ENCODE data around the gene RNU4-1.
A peak's percentile ranks its signal among the peaks of the same experiment; 100 is the strongest.

The RNU4-1 gene

DNA sequence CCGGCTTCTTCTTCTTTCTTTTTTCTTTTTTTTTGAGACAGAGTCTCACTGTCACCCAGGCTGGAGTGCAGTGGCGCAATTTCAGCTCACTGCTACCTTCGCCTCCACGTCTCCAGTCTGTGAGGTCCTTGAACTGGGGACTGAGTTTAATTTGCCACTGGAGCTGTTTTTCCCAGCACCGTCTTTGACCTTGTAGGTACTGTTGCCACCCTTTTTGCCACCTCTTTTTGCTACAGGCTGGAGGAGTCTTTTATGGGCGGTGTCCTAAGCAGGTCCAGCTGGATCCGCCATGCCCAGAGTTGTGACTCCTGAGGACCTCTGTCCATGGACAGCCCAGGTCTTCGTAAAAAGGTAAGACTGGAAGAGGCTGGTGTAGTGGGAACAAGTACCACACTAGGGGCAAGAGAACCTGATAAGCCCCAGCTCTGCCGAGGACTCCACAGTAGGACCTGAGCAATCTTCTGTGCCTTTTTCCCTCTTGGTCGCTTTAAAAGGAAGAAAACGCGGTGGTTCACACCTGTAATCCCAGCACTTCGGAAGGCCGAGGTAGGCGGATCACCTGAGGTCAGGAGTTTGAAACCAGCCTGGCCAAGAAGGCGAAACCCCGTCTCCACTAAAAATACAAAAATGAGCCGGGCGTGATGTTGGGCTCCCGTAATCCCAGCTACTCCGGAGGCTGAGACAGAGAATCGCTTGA, 2.3 kb downstream of the RNU4-1 start:
- no peak for DNase-seq (ENCODE audit: low spot score)

DNA sequence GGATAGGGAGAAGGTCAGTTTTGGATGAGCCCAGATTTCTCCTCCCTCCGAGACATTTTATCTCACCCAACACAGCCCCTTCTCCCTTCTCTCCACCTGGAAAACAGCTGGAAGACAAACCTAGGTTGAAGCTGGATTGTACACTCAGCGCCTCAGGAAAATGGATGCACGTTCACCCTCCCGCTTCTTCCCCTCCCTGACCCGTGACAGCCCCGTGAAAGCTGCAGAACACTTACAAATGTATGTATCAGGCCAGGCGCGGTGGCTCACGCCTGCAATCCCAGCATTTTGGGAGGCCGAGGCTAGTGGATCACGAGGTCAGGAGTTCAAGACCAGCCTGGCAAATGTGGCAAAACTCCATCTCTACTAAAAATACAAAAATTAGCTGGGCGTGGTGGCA, 5.5 kb downstream of the RNU4-1 start:
- no peak for DNase-seq (ENCODE audit: low spot score)

DNA sequence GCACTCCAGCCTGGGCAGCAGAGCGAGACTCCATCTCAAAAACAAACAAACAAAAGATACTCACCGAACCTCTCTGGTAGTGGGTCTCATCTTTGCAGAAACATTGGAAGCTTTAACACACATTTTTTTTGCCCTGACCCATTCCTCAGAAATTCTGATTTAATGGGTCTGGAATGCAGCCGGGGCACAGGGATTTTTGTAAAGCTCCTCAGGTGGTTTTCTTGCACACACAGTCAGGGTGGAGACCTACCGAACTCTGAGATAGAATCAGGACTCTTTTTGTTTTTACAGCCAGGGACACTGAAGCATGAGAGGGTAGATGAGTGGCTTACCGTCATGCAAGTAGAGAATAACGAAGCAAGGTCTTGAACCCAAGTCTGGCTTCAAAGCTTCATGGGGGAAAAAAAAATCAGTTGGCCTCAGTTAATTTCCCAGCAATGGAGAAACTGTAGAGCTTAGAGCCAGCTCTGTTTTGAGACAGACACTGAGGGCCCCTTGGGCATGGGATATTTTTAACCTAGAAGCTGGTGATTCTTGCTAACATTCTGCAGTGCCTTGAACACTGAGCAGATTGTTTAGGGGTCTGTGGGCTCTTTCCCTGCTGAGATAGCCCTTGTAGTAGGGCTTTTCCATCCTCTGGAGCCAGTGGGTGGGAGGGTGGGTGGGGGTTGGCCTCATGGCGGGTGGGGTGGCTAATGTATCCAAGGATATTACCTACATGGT, 6.1 kb downstream of the RNU4-1 start:
- no peak for DNase-seq (ENCODE audit: low spot score)

DNA sequence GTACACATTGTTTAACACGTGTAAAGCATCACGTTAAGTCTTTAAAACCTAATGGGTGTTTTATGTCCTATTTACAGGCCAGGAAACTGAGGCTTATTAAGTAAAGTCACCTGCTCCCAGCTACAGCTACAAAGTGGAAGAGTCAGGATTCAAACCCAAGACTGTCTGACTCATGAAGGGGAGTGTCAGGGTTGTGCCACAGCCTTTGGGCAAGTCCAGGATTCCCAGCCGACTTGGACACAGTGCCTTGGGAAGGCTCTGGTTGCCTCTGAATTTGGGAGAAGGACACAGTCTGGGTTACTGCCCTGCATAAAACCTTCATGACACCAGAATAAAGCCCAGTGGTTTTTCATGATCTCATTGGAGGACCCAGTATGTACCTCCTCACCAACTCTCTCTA, 8.7 kb downstream of the RNU4-1 start:
- no peak for DNase-seq (ENCODE audit: low spot score)

DNA sequence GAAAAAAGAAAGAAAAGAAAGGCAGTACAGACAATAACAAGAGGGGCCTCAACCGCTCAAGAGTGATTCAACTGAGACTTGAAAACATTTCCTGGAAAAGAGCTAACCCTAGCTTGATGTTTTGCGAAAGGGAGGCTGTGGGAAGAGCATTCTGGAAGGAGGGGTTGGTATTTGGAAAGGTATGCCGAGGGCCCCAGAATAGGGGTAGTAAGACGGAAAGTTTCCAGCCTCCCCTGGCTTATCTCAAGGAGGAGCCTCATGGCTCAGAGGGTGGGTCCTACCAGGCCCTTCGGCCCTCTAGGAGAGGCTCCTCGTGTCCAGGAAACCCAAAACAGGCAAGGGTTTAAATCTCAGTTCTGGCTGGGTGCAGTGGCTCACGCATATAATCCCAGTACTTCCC, 9.7 kb downstream of the RNU4-1 start:
- DNase-seq (ENCODE audit: low spot score) = no peak

DNA sequence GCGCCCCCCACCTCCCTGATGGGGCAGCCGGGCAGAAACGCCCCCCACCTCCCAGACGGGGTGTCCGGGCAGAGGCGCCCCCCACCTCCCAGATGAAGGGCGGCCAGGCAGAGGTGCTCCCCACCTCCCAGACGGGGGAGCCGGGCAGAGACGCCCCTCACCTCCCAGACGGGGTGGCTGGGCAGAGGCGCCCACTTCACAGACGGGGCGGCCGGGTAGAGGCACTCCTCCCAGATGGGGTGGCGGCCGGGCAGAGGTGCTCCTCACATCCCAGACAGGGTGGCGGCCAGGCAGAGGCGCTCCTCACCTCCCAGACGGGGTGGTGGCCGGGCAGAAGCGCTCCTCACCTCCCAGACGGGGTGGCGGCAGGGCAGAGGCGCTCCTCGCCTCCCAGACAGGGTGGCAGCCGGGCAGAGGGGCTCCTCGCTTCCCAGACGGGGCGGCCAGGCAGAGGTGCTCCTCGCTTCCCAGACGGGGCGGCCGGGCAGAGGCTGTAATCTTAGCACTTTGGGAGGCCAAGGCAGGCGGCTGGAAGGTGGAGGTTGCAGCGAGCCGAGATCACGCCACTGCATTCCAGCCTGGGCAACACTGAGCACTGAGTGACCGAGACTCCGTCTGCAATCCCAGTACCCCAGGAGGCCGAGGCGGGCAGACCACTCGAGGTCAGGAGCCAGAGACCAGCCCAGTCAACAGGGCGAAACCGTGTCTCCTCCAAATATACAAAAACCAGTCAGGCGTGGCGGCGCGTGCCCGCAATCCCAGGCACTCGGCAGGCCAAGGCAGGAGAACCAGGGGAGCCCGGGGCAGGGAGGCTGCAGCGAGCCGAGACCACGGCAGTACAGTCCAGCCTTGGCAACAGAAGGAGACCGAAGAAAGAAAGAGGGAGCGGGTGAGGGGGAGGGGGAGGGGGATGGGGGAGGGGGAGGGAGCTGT, 14.6 kb downstream of the RNU4-1 start:
- no peak for DNase-seq (ENCODE audit: low spot score)

DNA sequence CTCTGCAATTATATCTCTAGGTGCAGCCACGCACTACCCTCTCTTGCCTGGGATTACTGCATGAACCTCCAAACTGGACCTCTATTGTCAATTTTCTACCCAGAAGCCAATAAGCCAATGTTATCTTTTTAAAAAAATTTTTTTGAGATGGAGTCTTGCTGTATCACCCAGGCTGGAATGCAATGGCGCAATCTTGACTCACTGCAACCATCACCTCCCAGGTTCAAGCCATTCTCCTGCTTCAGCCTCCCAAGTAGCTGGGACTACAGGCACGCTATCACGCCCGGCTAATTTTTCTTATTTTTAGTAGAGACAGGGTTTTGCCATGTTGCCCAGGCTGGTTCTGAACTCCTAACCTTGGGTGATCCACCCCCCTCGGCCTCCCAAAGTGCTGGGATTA, 16.3 kb downstream of the RNU4-1 start:
- DNase-seq (ENCODE audit: low spot score) = no peak

DNA sequence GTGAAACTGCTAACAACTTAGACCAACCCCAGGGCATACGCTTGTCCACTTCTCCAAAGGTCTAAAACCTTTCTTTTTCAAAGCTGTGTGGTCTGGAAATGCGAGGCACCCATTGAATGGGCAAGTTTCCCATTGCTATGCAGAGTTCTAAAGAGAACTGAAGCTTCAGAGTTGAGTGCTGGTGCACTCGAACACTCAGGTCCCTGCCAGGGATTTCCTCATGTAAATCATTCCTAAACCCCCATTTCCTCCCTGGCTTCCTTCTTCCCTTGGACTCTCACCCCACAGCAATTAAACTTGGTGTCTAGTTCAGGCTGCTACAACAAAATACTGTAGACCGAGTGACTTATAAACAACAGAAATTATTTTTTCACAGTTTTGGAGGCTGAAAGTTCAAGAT, 25.3 kb downstream of the RNU4-1 start:
- no peak for DNase-seq (ENCODE audit: low spot score)

DNA sequence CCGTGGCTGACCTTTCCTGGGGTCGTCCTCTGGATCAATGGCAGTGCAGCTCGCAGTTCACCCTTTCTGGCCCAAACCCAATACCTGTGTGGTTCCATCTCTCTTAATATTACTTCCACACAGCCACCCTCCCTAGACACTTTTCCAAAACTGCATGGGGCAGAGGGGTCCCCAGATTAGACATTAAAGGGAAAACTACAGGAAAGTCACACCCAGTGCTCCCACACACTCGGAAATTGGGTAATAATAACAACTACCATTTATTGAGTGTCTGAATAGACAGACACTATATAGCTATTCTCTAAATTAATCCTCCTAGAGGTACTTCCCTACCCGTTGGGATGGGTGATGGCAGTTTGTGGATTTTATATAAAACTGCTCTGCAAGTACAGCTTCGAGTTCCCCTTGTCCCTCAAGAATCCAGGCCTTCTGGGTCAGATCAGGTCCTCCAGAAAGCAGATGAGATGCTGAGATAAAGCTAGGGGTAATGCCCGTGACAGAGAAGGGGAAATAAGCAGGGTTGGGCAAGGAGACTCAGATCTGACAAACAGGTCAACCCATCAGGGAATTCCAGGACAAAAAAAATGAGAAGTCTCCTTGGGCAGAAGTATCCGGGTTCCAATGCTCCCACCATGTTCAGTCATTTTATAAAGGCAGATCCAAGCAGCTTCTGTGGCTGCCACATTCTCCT, 26.7 kb downstream of the RNU4-1 start:
- DNase-seq (ENCODE audit: low spot score) = no peak

DNA sequence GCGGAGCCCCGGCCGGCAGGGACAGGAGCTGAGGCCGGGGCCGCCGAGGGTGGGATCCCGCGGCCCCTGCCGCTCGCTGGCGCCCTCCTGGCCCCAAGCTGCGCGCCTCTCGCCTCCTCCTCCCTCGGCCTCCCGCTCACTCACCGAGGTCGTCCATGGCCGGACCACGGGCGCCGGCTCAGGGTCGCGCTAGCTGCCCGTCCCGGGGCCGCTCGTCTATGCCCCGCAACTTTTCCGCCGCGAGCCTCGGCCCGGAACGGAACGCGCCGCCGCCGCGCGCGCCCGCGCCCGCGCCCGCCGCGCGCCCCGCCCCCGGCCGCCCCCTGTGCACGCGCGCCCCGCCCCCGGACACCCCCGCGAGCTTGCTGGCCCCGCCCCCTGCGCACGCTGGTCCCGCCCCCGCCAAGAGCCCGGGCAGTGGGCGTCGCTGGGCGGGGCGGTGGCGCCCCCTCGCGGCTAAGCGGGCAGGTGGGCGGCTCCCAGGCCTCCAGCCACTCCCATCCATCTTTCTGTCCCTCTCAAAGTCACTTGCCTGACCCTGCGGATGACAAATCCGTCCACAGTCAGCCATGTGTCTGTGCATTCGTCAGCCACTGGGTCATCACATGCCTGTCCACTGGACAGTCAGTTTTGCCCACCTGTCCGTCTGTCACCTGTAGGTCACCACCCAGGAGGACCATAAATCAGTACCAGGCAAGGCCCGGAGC, 27.4 kb downstream of the RNU4-1 start, which contains the start of gene PXN:
PXN (minus strand) TSS at position 258 of the 707 bp plus-strand sequence; CDS start at position 157, 101 bp downstream.
- DNase-seq (ENCODE audit: low spot score) = peak; percentile 75

DNA sequence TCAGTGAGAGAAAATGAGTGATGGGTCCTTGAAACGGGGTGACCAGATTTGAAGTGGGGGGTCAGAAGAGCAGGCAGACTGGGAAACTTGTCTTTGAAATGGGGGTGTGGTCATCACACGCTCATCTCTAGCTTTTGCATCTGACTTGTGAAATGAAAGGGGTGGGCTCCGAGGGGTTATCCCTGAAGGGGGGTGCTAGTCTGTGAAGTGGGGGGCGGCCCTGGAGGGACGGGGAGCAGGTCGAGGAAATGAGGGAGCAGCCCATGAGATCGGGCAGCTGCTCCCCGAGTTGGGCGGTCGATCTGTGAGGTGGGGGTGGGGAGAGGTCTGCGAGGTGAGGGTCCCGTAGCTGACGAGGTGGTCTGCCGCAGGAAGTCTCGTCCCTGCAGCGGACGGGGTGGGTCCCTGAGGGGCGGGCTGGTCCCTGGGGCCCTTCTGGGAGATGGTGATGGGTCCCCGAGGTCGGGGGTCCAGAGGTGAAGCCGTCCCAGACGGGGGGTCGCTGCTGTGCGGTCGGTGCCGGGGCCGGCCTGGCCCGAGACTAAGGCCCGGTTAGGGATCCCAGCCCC, 28.0 kb downstream of the RNU4-1 start:
- no peak for DNase-seq (ENCODE audit: low spot score)

DNA sequence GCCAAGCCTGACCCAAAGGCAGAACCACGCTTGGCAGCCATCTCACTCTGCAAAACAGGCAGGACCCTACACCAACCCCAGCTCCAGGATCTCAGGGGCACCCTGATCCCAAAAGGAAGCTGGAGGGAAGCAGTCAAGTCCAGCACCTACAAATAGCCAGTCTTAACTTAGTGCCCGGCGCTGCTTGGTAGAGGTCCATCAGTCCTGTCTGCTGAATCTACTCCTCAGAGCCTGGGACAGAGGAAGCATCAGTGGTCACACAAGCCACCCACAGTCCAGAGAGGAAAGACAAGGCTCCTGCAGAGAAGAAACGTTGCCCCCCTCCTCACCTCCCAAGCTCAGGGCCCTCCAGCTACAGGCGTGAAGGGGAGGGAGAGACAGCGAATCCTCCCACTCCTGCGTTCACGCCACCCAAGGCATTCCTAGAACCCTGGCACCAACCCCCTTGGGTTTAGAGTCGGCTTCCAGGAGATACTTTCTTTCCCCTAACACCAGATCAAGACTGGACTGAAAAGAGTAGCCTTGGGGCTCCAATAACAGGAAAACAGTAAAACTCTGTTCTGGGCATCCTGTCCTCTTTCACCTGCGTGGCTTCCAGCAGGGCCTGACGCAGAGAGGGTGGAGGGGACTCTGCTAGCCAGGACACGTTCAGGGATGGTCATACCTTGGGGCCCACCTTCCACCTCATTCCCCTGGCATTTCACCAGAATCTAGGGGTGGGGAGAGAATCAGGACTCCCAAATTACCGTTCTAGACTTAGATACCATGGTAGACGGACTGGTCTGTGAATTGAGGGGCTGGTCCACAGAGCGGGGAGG, 28.7 kb downstream of the RNU4-1 start:
- DNase-seq (ENCODE audit: low spot score) = no peak

DNA sequence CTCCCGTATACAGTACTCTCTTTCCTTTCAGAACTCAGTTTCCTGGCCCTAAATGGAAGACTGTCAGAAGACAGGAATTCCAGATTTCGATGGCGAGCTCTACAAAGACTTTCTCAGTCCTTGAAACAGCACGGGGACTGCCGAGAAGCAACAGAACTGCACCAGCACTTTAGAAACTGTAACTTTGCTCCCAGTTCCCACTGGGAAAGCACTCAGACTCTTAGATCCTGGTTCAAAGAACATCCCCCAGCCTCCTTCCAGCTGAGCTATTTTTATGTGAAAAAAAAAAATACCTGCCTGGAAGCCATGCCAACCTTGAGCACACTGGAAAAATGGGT, 29.3 kb downstream of the RNU4-1 start:
- DNase-seq (ENCODE audit: low spot score) = no peak

DNA sequence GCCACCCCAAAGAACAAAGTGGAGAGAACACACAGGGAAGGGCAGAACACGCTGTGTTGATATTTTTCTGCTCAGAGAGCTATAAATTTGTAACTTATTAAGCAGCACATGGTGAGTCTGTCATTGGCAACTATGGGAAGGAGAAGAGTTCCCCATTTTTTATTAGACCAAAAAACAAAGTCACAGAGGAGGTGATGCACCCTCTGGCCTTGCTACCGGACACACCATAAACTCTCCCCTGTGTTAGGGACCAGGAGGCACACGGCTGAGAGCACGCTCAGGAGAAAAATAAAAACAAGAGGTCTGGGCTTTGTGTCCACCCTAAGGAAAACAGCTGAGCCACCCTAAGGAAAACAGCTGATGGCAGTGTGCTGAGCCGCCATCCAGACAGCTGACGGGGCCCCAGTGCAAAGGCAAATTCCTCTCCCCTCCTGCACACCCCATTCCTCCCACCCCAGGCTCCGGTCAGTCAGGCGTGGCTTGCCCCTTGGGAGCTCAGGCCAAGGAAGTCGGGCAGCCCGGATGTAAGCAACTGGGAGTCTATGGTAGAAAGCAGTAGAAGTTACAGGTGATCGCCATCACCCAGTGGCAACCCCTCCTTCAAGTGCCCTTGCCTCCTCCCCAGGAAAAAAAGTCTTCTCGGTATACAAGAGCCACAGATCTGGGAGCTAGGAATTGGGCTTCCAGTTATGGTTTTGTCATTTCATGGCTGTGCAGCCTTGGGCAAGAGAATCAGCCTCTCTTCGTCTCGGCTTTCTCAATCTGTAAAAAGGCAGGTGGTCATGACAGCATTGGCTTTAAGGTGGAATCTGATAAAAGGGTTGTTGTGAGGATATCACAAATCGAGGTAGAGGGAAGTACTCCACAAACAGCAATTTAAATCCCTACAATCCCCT, 29.9 kb downstream of the RNU4-1 start:
- DNase-seq (ENCODE audit: low spot score) = no peak

DNA sequence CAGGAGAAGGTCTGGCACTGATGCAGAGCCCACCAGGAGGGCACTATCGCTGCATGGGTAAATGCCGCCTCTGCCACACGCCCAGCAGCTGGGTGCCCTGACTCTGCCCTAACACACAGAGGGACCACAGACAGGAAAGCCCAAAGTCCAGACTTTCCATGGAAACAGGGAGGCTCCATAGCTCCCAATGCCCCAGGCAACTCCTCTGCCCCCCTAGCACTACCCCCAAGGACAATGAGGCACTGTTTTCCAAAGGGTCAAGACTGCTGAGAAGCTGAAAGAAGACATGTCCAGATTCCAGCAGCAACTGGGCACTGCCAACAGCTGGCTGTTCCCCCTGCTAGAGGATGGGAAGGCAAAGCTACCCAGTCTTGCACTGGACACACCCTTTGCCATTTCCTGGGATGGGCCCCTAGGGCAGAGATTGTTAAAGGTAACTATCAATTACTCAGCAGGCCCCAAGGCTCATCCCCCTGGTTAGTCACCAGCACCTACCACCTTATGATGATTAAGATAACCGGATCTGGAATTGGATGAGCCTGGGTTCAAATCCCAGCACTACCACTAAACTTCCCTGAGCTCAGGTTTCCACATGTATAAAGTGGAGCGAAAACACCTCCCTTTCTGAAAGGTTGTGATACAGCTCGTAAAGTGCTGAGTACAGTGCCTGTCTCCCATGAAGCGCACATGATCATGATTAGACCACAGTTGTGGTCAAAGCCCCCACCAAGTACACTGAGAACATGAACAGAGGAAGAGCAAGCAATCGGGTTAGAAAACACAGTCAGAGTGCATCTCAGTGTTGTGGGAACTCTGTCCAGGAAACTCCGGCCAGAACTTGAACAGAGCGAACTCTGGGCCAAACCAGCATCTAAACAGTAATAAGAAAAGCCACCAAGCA, 30.8 kb downstream of the RNU4-1 start:
- DNase-seq (ENCODE audit: low spot score) = peak; percentile 82

DNA sequence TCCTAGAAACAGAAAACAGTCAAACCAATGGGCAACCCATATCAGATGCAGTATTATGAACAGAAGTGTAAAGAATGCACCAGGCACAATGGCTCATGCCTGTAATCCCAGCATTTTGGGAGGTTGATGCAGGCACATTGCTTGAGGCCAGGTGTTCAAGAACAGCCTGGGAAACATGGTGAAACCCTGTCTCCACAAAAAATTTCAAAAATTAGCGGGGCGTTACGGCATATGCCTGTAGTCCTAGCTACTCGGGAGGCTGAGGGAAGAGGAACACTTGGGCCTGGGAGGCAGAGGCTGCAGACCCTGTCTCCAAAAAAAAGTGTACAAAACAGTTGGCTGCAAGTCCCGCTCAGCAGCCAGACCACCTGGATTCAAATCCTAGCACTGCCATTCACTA, 32.4 kb downstream of the RNU4-1 start:
- no peak for DNase-seq (ENCODE audit: low spot score)

DNA sequence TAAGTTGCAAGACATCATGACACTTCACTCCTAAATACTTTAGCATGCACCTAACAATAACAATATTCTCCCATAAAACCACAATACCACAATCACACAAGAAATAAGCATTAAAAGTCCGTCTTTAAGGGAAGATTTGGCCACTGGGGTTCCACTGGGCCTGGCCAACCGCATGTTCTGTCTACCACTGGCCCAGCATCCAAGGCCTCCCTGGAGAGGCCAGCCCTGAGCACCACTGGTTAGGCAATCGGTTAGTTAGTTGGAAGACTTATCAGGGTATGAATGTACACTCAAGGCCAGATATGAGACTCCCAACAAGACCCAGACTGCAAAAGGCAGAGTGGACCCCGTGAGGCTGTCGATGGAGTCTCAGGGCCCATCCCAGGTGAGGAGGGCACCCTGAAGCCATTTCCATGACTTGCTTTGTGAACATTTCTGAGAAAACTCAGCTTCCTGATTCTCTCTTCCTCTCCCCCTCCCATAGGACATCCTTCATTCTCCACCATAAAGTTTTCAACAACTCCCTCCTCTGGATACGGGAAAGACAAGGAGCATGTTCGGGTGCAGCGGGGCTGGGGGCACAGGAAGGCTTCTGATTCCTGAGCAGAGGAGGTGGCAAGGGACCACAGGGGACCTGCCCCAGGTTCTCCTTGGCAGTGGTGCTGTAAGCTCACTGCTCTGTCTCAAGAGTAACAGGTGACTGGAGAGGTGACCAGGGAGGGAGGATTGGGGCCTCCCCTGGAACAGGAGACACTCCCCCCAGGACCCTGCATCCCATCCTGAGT, 33.4 kb downstream of the RNU4-1 start:
- no peak for DNase-seq (ENCODE audit: low spot score)
